GM18861 (cell line): ENCODE measurements around the gene PGM1.

Experiments used
- ATAC-seq: cut with Tn5 transposase; IDR thresholded peaks from one replicate; pipeline ENCODE4 v1.9.1; 2021; ENCODE audit not compliant: unreplicated experiment

PGM1 gene

DNA sequence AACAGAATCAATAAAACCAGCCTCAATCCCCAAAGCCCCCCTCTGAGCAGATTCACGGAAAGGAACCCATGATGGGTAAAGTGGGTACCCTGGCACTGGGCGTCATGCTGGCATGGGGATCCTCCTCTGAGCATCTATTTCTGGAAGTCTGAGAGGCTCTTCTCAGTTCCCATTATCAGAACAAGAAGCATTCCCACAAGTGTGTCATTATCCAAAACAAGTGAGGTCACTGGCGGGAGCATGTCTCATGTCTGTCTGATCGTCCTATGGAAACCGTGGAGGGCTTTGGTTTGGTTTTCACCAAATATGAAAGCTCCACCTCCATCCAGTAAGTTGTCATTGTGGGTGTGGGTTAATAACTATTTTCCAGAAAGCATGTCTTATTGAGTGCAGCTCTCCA, 70.7 kb downstream of the PGM1 start:
- no peak for ATAC-seq

- ATAC-seq, result no peak
Measured at GRCh38 chr1:63664742-63665141, 71.5 kb downstream of the PGM1 start.

DNA sequence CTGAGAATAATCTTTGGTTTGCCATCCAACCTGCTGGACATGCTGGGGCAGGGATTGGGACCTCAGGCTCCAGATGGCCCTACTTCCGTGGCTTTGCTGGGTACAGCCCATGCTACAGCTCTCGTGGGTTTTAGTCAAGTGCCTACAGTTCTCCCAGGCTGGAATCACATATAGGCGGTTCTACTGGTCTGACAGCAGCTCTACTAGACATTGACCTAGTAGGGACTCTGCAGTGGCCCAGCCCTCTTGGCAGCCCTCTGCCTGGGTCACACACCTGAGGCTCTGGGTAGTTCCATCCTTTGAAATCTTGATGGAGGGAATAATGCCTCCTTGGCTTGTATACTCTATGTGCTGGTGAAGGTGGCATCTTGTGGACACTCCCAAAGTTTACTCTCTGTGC, 72.2 kb downstream of the PGM1 start:
- no peak for ATAC-seq

GRCh38 chr1:63665824-63666223, 72.6 kb downstream of the PGM1 start:
- no peak for ATAC-seq

- no peak for ATAC-seq
Measured at GRCh38 chr1:63668298-63668697, 75.1 kb downstream of the PGM1 start.

- ATAC-seq, result no peak
Measured at GRCh38 chr1:63669151-63669961, 76.1 kb downstream of the PGM1 start.

DNA sequence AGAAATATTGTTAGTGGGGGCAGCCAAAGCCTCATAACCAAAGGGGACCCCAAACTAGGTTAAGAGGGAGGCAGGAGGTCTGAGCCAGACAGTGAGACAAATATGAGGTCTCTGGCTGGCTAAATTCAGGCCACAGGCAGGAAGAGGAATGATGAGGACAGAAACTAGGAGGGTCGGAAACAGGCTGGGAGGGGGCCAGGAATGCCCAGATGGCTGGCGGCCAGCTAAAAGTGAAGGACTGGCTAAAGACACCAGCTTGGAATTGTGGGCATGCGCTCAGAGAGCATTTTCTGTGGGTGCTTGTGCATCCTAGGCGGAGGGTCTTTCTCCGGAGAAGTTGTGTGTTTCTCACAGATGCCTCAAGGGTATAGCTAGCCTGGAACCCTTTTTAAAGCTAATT, 77.0 kb downstream of the PGM1 start:
- ATAC-seq, result no peak

DNA sequence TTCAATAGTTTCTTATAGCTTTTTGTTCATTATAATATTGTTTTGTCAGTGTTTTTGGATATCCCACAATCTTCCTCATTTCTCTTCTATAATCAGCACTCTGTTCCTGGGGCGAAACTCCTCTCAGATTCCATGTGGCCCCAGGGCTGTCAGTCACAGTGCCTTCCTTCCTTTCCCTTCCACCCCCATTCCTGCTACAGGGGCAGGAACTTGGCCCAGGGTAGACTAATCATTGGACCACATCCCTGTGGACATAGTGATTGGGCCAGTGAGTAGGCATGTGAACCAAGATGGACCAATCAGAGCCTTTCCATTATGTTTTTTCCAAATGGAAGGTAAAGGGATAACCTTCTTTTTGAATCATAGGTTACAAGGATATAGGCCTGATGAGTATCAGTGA, 78.3 kb downstream of the PGM1 start:
- ATAC-seq, result no peak

DNA sequence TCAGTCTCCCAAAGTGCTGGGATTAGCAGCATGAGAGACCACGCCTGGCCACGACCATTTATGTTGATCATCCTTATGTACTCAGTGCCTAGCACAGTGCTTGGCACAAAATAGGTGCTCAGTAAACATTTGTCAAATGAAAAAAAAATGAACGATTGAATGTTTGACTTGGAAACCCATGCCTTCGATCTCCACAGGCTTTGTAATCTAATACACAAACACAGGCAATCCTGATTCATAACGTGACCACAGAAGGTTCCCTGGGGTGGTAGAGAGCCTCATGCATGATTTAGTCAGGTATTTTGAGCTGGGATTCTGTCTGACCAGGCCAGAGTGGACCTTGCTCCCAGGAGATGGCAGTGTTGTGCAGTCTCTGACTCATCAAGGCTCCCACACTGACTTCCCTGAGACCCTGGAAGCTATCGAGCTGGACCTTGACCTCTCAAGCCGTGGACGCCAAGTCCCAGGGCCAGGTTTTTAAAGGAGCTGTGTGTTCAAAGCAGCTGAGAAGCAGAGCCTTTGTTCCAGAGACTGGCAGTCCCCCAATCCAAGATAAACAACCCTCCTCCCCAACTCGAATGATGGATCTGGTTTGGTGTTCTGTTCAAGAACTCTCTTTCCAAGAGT, 81.1 kb downstream of the PGM1 start:
- peak; percentile 80 for ATAC-seq

DNA sequence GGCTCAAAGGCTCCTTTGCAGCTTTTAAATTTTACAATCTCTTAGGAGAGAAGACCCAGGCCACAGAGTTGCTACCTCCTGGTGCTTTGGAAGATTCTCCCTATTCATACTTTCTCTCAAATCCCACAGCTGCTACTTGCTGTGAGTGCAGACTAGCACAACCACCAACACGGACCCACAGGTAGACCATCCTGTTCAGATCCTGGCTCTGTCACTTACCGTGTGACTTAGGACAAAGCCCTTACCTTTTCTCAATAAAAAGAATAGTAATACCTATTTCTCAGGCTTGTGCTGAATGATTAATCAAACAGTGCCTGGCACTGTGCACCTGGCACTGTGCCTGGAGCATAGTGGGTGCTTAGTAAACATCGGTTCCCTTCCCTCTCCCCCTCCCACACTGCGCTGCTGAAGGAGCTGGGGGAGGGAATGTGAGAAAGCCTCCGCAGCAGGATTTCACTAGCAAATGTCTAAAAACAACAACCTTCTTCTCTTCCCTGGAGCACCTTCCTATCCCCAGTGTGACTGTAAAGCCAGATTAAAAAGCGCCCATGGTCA, 81.7 kb downstream of the PGM1 start:
- no peak for ATAC-seq

GRCh38 chr1:63675420-63675931, 82.3 kb downstream of the PGM1 start:
- ATAC-seq, result no peak

DNA sequence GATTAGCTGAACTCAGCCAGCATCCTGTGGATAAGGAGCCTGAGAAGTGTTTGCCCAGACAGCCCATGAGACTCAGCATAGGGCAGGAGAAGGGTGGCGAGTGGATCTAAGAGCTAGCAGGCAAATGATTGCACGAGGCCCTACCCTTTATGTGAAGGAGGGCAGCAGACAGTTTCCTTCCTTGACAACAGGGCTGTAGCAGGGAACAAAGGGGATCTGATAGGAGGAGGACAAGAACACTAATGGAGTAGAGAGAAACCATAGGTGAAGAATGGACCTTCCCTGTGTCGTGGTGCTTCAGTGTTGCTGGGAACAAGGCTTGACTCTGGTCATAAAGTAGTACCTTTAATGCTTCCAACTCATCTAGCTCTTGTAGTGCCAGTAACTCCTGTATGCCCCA, 84.3 kb downstream of the PGM1 start:
- no peak for ATAC-seq

DNA sequence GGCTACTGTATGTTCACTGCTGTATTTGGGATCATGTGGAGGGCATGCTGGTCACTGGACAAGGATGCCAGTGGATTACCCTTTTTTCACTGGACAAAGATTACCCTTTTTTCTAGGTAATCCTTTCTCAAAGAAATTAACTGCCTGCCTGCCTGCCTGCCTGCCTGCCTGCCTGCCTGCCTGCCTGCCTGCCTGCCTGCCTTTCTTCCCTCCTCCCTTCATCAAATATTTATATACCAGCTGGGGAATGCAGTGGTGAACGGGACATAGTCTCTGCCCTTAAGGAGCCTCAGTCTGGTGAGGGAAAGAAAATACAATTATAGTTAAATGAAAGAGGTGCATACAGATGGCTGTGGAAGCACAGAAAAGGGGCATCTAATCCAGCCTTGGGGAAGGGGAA, 85.0 kb downstream of the PGM1 start:
- no peak for ATAC-seq

DNA sequence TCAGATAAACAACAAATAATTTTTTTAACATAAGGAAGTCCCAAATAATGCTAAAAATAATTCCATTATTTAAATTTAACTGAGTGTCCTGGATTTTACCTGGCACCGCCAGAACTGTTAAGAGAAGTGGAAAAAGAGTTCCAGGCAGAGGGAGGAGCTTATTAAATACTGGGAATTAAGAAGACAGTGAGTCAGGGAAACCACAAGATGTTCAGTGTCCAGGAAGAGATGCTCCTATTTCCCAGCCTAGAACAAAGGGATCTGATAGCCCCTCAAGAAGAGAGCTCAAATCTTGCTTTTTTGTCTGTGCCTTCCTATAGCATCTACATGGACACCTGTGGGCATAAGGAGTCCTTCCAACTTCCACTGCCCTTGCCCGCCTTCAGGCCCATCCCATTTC, 85.9 kb downstream of the PGM1 start:
- no peak for ATAC-seq

DNA sequence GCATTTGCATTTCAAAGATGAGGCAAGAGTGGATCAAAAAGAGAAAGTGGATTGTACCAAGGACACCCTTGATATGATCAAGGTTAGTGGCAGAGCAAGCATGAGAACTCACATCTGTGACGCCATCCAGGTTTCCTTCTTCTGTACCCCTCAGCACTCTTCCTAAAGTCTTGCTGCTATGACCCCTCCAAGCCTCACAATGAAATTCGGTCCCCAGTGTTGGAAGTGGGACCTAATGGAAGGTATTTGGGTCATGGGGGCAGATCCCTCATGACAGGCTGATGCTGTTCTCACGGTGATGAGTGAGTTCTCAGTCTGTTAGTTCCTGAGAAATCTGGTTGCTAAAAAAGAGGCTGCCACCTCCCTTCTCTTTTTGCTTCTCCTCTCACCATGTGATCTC, 86.4 kb downstream of the PGM1 start:
- ATAC-seq, result no peak

DNA sequence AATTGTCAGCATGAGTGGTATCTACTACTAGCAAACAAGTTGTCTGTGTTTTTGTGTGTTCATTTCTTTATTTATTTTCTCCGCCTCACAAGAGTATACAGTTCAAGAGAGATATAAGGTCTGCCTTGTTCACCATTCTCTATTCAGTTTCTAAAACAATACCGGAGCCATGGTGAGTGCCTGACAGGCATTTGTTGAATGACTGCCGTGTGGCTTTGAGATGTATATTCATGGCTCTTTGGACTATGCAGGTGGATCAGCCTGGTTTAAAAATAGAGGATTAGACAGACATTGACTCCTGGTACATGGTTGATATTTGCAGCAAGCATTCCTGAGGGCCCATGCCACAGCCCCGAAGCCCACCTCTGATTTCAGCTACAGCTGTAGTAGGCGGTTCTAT, 89.7 kb downstream of the PGM1 start:
- no peak for ATAC-seq

DNA sequence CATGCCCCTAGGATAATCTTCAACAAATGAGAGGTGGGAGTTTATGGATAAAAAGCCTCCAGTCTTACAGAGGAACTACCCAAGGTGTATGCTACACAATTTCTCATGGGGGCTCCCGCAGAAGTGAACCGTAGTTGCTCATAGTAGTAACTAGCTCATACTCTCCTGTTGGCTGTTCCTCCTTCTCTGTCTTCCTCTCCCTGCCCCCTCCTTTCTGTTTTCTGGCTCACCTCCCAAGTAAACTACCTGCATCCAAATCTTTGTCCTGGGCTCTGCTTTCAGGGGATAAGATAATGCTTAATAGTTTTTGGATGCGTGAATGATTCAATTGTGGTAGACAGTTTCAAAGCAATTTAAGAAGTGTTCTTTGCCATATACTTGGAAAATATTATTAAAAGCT, 90.5 kb downstream of the PGM1 start:
- no peak for ATAC-seq

GRCh38 chr1:63686696-63687095, 93.5 kb downstream of the PGM1 start:
- ATAC-seq, result no peak

DNA sequence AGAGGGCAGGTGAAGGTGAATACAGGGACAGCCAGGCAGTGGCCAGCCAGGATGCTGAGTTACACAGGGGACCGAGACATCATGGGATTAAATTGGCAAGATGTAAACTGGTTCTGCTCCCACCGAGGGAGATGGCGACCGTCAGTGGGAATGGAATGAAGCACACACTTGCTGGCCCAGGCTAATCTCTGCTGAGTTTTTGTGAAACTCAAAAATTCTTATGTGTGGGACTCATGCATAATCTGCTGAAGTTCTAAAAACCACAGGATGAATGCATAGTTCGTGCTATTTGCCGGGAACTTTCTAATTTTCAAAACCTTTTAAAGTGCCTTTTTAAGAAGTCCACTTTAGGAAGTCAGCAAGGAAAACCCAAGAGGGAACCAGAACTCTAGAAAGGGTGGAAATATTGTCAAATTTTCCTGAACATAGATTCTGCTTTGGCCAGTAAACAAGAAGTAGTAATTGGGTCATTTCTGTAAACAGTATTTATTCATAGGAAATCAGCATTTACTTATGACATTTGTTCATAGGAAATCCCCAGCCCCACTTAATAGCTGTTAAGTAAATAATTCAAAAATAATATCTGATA, 95.2 kb downstream of the PGM1 start:
- no peak for ATAC-seq

- ATAC-seq, result no peak
Measured at GRCh38 chr1:63690966-63691700, 97.9 kb downstream of the PGM1 start.
